ENCODE measurements around the gene USP3.

USP3 gene

DNA sequence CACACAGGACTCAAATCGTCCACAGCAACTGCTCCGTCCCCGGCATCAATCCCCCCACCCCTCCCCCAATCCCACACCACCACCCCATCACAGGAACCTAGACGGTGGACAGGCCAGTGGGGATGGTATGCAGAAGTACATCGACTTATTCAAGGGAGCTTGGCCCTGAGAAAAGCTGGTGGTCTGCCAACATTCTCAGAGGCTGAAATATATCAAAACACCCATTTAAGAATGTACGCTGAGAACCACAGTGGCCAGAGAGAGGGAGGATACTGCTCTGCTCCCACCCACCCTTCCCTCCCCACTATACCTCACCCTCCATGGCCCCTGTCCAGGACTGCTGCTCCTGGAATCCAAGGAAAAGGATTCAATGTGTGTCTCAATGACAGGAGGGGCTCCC, 12.4 kb upstream of the USP3 start:
- no peaks in the 10 kb centered on the region for H3K36me3 ChIP-seq (ENCODE audit: control insufficient read depth, insufficient read depth, low read length)
- peaks cover 4% of the 10 kb centered on the region for H3K4me1 ChIP-seq (ENCODE audit: control insufficient read depth, low read depth, low read length)
- no peak overlapping the region for H3K4ac ChIP-seq (ENCODE audit: low read depth, low read length)
- no peaks in the 10 kb centered on the region for H3K79me2 ChIP-seq (ENCODE audit: control insufficient read depth, insufficient read depth, low read length)
- H3K4me2 ChIP-seq (ENCODE audit: low read length), result no peak overlapping the region
- no peak overlapping the region for H2BK5ac ChIP-seq (ENCODE audit: low read length)
- H4K5ac ChIP-seq (ENCODE audit: low read length), result no peak overlapping the region
- no peak overlapping the region for H3K18ac ChIP-seq (ENCODE audit: low read length)
- H3K9ac ChIP-seq (ENCODE audit: low read length), result no peak overlapping the region
- H3K27me3 ChIP-seq (ENCODE audit: insufficient read depth, low read length, poor library complexity), result no peaks in the 10 kb centered on the region
- H2BK120ac ChIP-seq (ENCODE audit: low read depth, low read length), result no peak overlapping the region
- H2AK5ac ChIP-seq (ENCODE audit: low read length), result no peak overlapping the region
- H4K8ac ChIP-seq (ENCODE audit: low read depth, low read length), result no peak overlapping the region
- WGBS (ENCODE audit: extremely low coverage, insufficient coverage, low lambda C conversion rate), result no CpG with 5 or more reads among the region's 6 CpGs
- no peak for DNase-seq
- no peak overlapping the region for H2BK15ac ChIP-seq (replicated peaks; ENCODE audit: low read depth)
- H3K79me1 ChIP-seq (ENCODE audit: low read length), result no peaks in the 10 kb centered on the region
- no peak overlapping the region for H3K23ac ChIP-seq (ENCODE audit: low read length)
- no peak overlapping the region for H3K27ac ChIP-seq (ENCODE audit: low read depth, low read length)
- no peak overlapping the region for H3K56ac ChIP-seq (ENCODE audit: low read length)
- no peak overlapping the region for H3K4me3 ChIP-seq (ENCODE audit: low read length)

DNA sequence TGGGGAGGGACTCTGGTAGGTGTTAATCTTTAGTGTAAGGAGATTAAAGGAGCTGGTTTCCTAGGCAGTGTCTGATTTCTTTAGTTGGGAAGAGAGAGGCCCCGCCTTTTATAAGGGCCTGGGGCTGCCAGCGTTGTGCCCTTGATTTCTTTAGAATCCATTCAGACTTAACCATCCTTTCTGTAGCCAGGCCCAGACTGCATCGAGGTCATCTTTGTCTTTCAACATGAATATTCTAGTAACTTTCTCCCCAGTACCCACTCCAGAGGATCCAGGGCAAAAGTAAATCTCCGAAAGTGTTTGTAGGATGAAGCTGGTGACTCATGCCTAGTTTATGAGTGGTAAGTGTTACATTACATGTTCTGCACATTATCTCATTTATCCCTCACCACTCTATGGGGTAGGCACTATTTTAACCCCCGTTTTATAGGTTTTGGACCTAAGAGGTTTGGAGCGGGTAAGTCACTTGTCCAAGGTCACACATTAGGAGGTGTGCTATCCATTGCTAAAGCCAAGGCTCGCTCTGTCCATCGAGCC, 11.8 kb upstream of the USP3 start:
- H2BK120ac ChIP-seq (ENCODE audit: low read depth, low read length), result no peak overlapping the region

GRCh38 chr15:63493436-63493835, 11.0 kb upstream of the USP3 start:
- Histone ChIP-seq H2BK5ac (ENCODE audit: low read length) (no peak overlapping the region), H3K23ac (ENCODE audit: low read length) (no peak overlapping the region), H2BK120ac (ENCODE audit: low read depth, low read length) (no peak overlapping the region), H3K79me2 (ENCODE audit: control insufficient read depth, insufficient read depth, low read length) (no peaks in the 10 kb centered on the region), H4K5ac (ENCODE audit: low read length) (no peak overlapping the region), H3K36me3 (ENCODE audit: control insufficient read depth, insufficient read depth, low read length) (no peaks in the 10 kb centered on the region), H3K9ac (ENCODE audit: low read length) (no peak overlapping the region), H3K4ac (ENCODE audit: low read depth, low read length) (no peak overlapping the region), H4K8ac (ENCODE audit: low read depth, low read length) (no peak overlapping the region), H2AK5ac (ENCODE audit: low read length) (no peak overlapping the region), H3K4me2 (ENCODE audit: low read length) (no peak overlapping the region), H3K4me1 (ENCODE audit: control insufficient read depth, low read depth, low read length) (peaks cover 4% of the 10 kb centered on the region), H3K79me1 (ENCODE audit: low read length) (no peaks in the 10 kb centered on the region), H3K27me3 (ENCODE audit: insufficient read depth, low read length, poor library complexity) (no peaks in the 10 kb centered on the region), H3K4me3 (ENCODE audit: low read length) (no peak overlapping the region), H3K56ac (ENCODE audit: low read length) (no peak overlapping the region), H3K27ac (ENCODE audit: low read depth, low read length) (no peak overlapping the region), H2BK15ac (replicated peaks; ENCODE audit: low read depth) (no peak overlapping the region), H3K18ac (ENCODE audit: low read length) (no peak overlapping the region)
- no CpG with 5 or more reads among the region's 2 CpGs for WGBS (ENCODE audit: extremely low coverage, insufficient coverage, low lambda C conversion rate)
- DNase-seq, result no peak

More for the DNA sequence above, 11.8 kb upstream of the USP3 start:
- H3K4ac ChIP-seq (ENCODE audit: low read depth, low read length), result no peak overlapping the region
- H4K8ac ChIP-seq (ENCODE audit: low read depth, low read length), result no peak overlapping the region
- H3K23ac ChIP-seq (ENCODE audit: low read length), result no peak overlapping the region
- H3K79me1 ChIP-seq (ENCODE audit: low read length), result no peaks in the 10 kb centered on the region
- no peak for DNase-seq
- no peak overlapping the region for H3K4me3 ChIP-seq (ENCODE audit: low read length)
- H3K36me3 ChIP-seq (ENCODE audit: control insufficient read depth, insufficient read depth, low read length), result no peaks in the 10 kb centered on the region
- H3K4me2 ChIP-seq (ENCODE audit: low read length), result no peak overlapping the region
- H3K27ac ChIP-seq (ENCODE audit: low read depth, low read length), result no peak overlapping the region
- no peak overlapping the region for H3K9ac ChIP-seq (ENCODE audit: low read length)
- H3K79me2 ChIP-seq (ENCODE audit: control insufficient read depth, insufficient read depth, low read length), result no peaks in the 10 kb centered on the region
- H2AK5ac ChIP-seq (ENCODE audit: low read length), result no peak overlapping the region
- H3K56ac ChIP-seq (ENCODE audit: low read length), result no peak overlapping the region
- H4K5ac ChIP-seq (ENCODE audit: low read length), result no peak overlapping the region
- H3K4me1 ChIP-seq (ENCODE audit: control insufficient read depth, low read depth, low read length), result peaks cover 4% of the 10 kb centered on the region
- H2BK15ac ChIP-seq (replicated peaks; ENCODE audit: low read depth), result no peak overlapping the region
- H3K27me3 ChIP-seq (ENCODE audit: insufficient read depth, low read length, poor library complexity), result no peaks in the 10 kb centered on the region
- no peak overlapping the region for H2BK5ac ChIP-seq (ENCODE audit: low read length)
- WGBS (ENCODE audit: extremely low coverage, insufficient coverage, low lambda C conversion rate), result no CpG with 5 or more reads among the region's 8 CpGs
- H3K18ac ChIP-seq (ENCODE audit: low read length), result no peak overlapping the region

GRCh38 chr15:63494408-63494807, 10.0 kb upstream of the USP3 start:
- Histone ChIP-seq H3K4me1 (ENCODE audit: control insufficient read depth, low read depth, low read length) (peaks cover 4% of the 10 kb centered on the region), H3K23ac (ENCODE audit: low read length) (no peak overlapping the region), H2BK120ac (ENCODE audit: low read depth, low read length) (no peak overlapping the region), H3K4me2 (ENCODE audit: low read length) (no peak overlapping the region), H4K5ac (ENCODE audit: low read length) (no peak overlapping the region), H4K8ac (ENCODE audit: low read depth, low read length) (no peak overlapping the region), H3K79me1 (ENCODE audit: low read length) (no peaks in the 10 kb centered on the region), H3K36me3 (ENCODE audit: control insufficient read depth, insufficient read depth, low read length) (no peaks in the 10 kb centered on the region), H3K4me3 (ENCODE audit: low read length) (no peak overlapping the region), H3K27me3 (ENCODE audit: insufficient read depth, low read length, poor library complexity) (no peaks in the 10 kb centered on the region), H3K79me2 (ENCODE audit: control insufficient read depth, insufficient read depth, low read length) (no peaks in the 10 kb centered on the region), H2BK5ac (ENCODE audit: low read length) (no peak overlapping the region), H2BK15ac (replicated peaks; ENCODE audit: low read depth) (no peak overlapping the region), H3K18ac (ENCODE audit: low read length) (no peak overlapping the region), H3K9ac (ENCODE audit: low read length) (no peak overlapping the region), H3K4ac (ENCODE audit: low read depth, low read length) (no peak overlapping the region), H3K27ac (ENCODE audit: low read depth, low read length) (no peak overlapping the region), H3K56ac (ENCODE audit: low read length) (no peak overlapping the region), H2AK5ac (ENCODE audit: low read length) (no peak overlapping the region)
- no CpG with 5 or more reads among the region's 4 CpGs for WGBS (ENCODE audit: extremely low coverage, insufficient coverage, low lambda C conversion rate)
- DNase-seq, result no peak

DNA sequence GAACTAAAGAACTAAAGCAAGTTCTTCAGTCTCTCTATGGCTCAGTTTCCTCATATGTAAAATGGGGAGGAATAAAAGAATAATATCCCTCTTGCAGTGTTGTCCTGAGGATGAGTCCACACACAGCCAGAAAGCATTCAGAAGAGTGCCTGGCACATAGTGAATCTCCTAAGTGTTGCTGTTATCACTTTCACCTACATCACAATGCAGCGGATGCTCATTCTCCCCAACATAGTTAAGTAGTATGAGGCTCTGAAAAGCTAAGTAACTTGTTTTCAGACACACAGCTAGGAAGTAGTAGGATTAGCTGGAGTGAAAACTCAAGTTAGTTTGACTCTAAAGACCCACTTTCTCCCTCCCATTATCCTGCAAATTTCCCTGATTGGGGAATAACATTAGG, 9.1 kb upstream of the USP3 start:
- Histone ChIP-seq H3K23ac (ENCODE audit: low read length) (no peak overlapping the region), H2BK5ac (ENCODE audit: low read length) (no peak overlapping the region), H2AK5ac (ENCODE audit: low read length) (no peak overlapping the region), H3K4me1 (ENCODE audit: control insufficient read depth, low read depth, low read length) (peaks cover 4% of the 10 kb centered on the region), H3K56ac (ENCODE audit: low read length) (no peak overlapping the region), H4K5ac (ENCODE audit: low read length) (no peak overlapping the region), H3K18ac (ENCODE audit: low read length) (no peak overlapping the region), H3K27ac (ENCODE audit: low read depth, low read length) (no peak overlapping the region), H3K79me1 (ENCODE audit: low read length) (no peaks in the 10 kb centered on the region), H3K4me3 (ENCODE audit: low read length) (no peak overlapping the region), H3K36me3 (ENCODE audit: control insufficient read depth, insufficient read depth, low read length) (no peaks in the 10 kb centered on the region), H3K27me3 (ENCODE audit: insufficient read depth, low read length, poor library complexity) (no peaks in the 10 kb centered on the region), H3K4ac (ENCODE audit: low read depth, low read length) (no peak overlapping the region), H3K4me2 (ENCODE audit: low read length) (no peak overlapping the region), H3K79me2 (ENCODE audit: control insufficient read depth, insufficient read depth, low read length) (no peaks in the 10 kb centered on the region), H3K9ac (ENCODE audit: low read length) (no peak overlapping the region), H2BK15ac (replicated peaks; ENCODE audit: low read depth) (no peak overlapping the region), H2BK120ac (ENCODE audit: low read depth, low read length) (no peak overlapping the region), H4K8ac (ENCODE audit: low read depth, low read length) (no peak overlapping the region)
- WGBS (ENCODE audit: extremely low coverage, insufficient coverage, low lambda C conversion rate), result no CpG with 5 or more reads among the region's 1 CpG
- no peak for DNase-seq

DNA sequence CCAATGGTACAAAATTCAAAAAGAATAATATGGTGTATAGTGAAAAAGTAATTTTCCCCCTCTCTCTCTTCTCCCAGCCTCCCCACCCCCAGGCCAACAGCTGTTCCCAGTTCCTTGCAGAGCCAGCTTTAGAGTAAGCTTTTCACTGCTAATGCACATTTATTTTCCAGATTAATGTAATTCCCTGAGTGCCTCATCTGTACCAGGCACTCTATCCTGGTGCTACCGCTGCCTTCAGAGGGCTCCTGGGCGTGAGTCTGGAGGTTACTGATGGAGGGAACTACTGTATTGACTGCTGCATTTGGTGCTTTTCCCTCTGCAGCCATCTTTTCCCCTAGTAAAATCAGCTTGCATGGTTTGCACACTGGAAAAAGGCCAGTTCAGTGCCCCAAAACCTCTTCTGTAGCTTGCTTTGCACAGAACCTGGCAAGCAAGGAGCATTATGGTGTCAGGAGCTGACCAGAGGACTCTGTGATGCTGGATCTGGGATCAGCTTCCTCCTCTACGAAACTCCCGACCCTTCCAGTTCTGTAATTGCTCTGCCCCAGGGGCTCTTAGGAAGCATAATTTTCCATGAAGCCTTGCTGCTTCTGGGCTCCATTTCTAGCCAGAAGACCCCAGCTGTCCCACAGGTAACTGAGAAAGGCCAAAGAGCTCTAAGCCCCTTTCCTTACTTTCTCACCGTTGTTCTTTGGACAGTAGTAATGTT, 8.5 kb upstream of the USP3 start:
- Histone ChIP-seq H2BK120ac (ENCODE audit: low read depth, low read length) (no peak overlapping the region), H3K36me3 (ENCODE audit: control insufficient read depth, insufficient read depth, low read length) (no peaks in the 10 kb centered on the region), H3K4me1 (ENCODE audit: control insufficient read depth, low read depth, low read length) (peaks cover 6% of the 10 kb centered on the region), H3K27ac (ENCODE audit: low read depth, low read length) (no peak overlapping the region), H3K4me3 (ENCODE audit: low read length) (no peak overlapping the region), H4K8ac (ENCODE audit: low read depth, low read length) (no peak overlapping the region), H2BK15ac (replicated peaks; ENCODE audit: low read depth) (no peak overlapping the region), H3K79me2 (ENCODE audit: control insufficient read depth, insufficient read depth, low read length) (no peaks in the 10 kb centered on the region), H3K79me1 (ENCODE audit: low read length) (no peaks in the 10 kb centered on the region), H3K18ac (ENCODE audit: low read length) (no peak overlapping the region), H3K9ac (ENCODE audit: low read length) (no peak overlapping the region), H3K23ac (ENCODE audit: low read length) (no peak overlapping the region), H3K4ac (ENCODE audit: low read depth, low read length) (no peak overlapping the region), H4K5ac (ENCODE audit: low read length) (no peak overlapping the region), H3K4me2 (ENCODE audit: low read length) (no peak overlapping the region), H3K56ac (ENCODE audit: low read length) (peak overlapping the region; percentile 30), H2BK5ac (ENCODE audit: low read length) (no peak overlapping the region), H3K27me3 (ENCODE audit: insufficient read depth, low read length, poor library complexity) (no peaks in the 10 kb centered on the region), H2AK5ac (ENCODE audit: low read length) (no peak overlapping the region)
- no CpG with 5 or more reads among the region's 5 CpGs for WGBS (ENCODE audit: extremely low coverage, insufficient coverage, low lambda C conversion rate)
- DNase-seq, result no peak
